Esophagus squamous epithelium (tissue), 4 donors: ENCODE measurements around the gene VAPA.

Experiments used
- POLR2A ChIP-seq, 4 donors: fragments of 450-650 bp; IDR thresholded peaks; one replicate each; pipeline ENCODE4 v1.6.1; 2017; ENCODE audit warnings: antibody characterized with exemption in 4 of 4, mild to moderate bottlenecking in 4 of 4, moderate library complexity in 3 of 4
- TF ChIP-seq, protein P1 (sequence below), 6 experiments: fragments of 450-650 bp in 4 of 6; fragments of 200-600 bp in 2 of 6; sonication (generic) in 2 of 6; IDR thresholded peaks; one replicate each; pipeline ENCODE4 v1.5.1; 2016 to 2019; ENCODE audit warnings: antibody characterized with exemption in 6 of 6, mild to moderate bottlenecking in 4 of 6, moderate library complexity in 4 of 6

DNA sequence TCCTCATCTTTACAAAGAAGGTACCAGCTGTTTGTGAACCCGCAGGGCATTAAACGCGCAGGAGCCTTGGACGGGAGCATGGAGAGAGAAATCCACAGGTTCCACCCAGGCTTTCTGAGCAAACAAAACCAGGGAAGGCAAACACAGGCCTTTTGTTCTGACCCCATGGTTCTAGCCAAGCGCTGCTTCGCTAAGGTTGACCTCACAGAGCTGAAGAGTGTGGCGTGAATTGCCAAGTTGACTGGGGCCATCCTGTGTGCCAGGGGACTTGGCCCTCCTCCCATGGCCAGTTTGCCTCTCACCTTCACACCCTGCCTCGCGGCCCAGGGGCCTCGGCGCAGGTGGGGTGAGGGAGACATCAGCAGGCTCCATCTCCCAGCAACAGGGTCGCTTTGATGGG is 74.1 kb downstream of the VAPA start:
- TF ChIP-seq, protein P1, sequence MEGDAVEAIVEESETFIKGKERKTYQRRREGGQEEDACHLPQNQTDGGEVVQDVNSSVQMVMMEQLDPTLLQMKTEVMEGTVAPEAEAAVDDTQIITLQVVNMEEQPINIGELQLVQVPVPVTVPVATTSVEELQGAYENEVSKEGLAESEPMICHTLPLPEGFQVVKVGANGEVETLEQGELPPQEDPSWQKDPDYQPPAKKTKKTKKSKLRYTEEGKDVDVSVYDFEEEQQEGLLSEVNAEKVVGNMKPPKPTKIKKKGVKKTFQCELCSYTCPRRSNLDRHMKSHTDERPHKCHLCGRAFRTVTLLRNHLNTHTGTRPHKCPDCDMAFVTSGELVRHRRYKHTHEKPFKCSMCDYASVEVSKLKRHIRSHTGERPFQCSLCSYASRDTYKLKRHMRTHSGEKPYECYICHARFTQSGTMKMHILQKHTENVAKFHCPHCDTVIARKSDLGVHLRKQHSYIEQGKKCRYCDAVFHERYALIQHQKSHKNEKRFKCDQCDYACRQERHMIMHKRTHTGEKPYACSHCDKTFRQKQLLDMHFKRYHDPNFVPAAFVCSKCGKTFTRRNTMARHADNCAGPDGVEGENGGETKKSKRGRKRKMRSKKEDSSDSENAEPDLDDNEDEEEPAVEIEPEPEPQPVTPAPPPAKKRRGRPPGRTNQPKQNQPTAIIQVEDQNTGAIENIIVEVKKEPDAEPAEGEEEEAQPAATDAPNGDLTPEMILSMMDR (IDR thresholded peaks at IDR 0.05) = no peak
- TF ChIP-seq POLR2A (IDR thresholded peaks at IDR 0.05) = no peak
